ENCODE data around the gene TMCO2. TPM values are rescaled to one million over a fixed set of nuclear protein-coding genes. Genes with fewer than 3 reads are reported as not detected.

Gene TMCO2
- total RNA-seq, 1 experiment from 2014 or later: not detected

DNA sequence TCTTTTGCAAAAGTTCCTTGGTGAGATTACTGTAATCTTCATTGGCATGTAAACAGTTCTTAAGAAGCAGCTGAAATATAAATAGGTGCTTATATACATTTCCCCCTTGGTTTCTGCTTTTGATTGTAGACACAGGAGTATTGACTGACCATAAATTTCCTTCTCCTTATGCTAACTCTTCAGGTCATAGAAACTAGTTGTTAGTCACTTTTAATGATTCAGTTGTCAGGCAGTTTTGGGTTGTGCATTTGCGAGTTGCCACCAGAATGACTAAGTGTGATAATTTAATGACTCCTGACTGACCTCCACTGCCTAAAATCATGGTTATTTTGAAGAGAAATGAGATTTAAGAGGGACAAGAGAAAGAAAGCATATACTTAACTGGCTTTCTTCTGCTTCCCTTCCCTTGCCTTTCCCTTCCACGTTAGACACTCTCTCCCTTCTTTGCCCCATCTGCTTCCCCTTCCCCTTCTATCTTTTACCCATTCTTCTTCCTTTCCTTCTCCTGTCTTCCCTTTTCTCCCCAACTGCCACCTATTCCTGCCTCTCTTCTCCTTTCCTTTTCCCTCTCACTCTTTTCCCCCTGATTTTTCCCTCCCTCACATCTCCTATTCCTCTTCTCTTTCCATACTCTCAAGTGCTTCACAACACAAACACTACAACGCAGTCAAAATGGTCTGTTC, 22.6 kb downstream of the TMCO2 start:
- Histone ChIP-seq H3K27me3 (replicated peaks; ENCODE audit: insufficient read depth, low read depth, low read length, poor library complexity) (no peaks in the 10 kb centered on the region), H3K4me3 (ENCODE audit: low read depth, low read length, poor library complexity, severe bottlenecking) (no peak overlapping the region), H3K36me3 (ENCODE audit: insufficient read depth, low read length, poor library complexity, severe bottlenecking) (peaks cover 68% of the 10 kb centered on the region), H3K27ac (ENCODE audit: low read depth, low read length, poor library complexity, severe bottlenecking) (no peak overlapping the region), H3K4me1 (ENCODE audit: insufficient read depth, low read length, poor library complexity, severe bottlenecking) (no peaks in the 10 kb centered on the region), H3K9me3 (ENCODE audit: low read depth, low read length, poor library complexity, severe bottlenecking) (no peaks in the 10 kb centered on the region)
- CTCF ChIA-PET: no interaction called here
- POLR2A ChIA-PET (ENCODE audit: low non-redundant PET): no interaction called here
- DNase-seq (ENCODE audit: low spot score): no peak
- intact Hi-C loops (cut with micrococcal nuclease; ENCODE audit: unreplicated experiment): no loop called here
- no peak for TF ChIP-seq EZH2 (IDR thresholded peaks at IDR 0.05; ENCODE audit: borderline replicate concordance, low read depth, low read length, poor library complexity, severe bottlenecking)
- TF ChIP-seq, protein P1, sequence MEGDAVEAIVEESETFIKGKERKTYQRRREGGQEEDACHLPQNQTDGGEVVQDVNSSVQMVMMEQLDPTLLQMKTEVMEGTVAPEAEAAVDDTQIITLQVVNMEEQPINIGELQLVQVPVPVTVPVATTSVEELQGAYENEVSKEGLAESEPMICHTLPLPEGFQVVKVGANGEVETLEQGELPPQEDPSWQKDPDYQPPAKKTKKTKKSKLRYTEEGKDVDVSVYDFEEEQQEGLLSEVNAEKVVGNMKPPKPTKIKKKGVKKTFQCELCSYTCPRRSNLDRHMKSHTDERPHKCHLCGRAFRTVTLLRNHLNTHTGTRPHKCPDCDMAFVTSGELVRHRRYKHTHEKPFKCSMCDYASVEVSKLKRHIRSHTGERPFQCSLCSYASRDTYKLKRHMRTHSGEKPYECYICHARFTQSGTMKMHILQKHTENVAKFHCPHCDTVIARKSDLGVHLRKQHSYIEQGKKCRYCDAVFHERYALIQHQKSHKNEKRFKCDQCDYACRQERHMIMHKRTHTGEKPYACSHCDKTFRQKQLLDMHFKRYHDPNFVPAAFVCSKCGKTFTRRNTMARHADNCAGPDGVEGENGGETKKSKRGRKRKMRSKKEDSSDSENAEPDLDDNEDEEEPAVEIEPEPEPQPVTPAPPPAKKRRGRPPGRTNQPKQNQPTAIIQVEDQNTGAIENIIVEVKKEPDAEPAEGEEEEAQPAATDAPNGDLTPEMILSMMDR (conservative IDR thresholded peaks at IDR 0.05; ENCODE audit: low read depth, low read length): no peak
- BruUV-seq (replicated peaks): no TSS peak

DNA sequence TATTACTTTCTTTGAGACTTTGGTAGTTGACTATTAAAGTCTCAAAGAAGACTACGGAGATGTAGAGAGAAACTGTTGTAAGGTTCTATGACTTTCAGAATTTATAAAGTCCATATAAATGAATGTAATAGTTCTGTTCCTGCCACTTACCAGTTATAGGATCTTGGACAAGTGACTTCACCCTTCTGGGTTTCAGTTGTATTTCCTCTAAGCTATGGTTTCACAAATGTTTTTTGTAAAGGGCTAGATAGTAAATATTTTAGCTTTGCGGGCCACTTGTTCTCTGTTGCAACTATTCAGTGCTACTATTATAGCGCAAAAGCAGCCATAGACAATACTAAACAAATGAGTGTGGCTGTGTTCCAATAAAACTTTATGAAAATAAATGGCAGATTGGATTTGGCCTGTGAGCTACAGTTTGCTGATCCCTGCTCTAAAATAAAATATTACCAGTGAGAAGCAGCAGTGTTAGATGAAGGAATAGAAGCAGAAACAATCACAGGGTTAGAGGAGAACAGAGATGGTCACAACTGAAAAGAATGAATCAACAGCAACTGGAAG, 25.0 kb downstream of the TMCO2 start:
- CTCF ChIA-PET: no interaction called here
- H3K36me3 ChIP-seq (ENCODE audit: insufficient read depth, low read length, poor library complexity, severe bottlenecking): peaks cover 57% of the 10 kb centered on the region
- no peak overlapping the region for H3K4me3 ChIP-seq (ENCODE audit: low read depth, low read length, poor library complexity, severe bottlenecking)
- DNase-seq (ENCODE audit: low spot score): no peak
- H3K27ac ChIP-seq (ENCODE audit: low read depth, low read length, poor library complexity, severe bottlenecking): no peak overlapping the region
- no peaks in the 10 kb centered on the region for H3K4me1 ChIP-seq (ENCODE audit: insufficient read depth, low read length, poor library complexity, severe bottlenecking)
- intact Hi-C loops (cut with micrococcal nuclease; ENCODE audit: unreplicated experiment): no loop called here
- no TSS peak for BruUV-seq (replicated peaks)
- H3K9me3 ChIP-seq (ENCODE audit: low read depth, low read length, poor library complexity, severe bottlenecking): no peaks in the 10 kb centered on the region
- POLR2A ChIA-PET (ENCODE audit: low non-redundant PET): no interaction called here
- H3K27me3 ChIP-seq (replicated peaks; ENCODE audit: insufficient read depth, low read depth, low read length, poor library complexity): no peaks in the 10 kb centered on the region
- TF ChIP-seq, protein P1 (conservative IDR thresholded peaks at IDR 0.05; ENCODE audit: low read depth, low read length): no peak
- no peak for TF ChIP-seq EZH2 (IDR thresholded peaks at IDR 0.05; ENCODE audit: borderline replicate concordance, low read depth, low read length, poor library complexity, severe bottlenecking)

DNA sequence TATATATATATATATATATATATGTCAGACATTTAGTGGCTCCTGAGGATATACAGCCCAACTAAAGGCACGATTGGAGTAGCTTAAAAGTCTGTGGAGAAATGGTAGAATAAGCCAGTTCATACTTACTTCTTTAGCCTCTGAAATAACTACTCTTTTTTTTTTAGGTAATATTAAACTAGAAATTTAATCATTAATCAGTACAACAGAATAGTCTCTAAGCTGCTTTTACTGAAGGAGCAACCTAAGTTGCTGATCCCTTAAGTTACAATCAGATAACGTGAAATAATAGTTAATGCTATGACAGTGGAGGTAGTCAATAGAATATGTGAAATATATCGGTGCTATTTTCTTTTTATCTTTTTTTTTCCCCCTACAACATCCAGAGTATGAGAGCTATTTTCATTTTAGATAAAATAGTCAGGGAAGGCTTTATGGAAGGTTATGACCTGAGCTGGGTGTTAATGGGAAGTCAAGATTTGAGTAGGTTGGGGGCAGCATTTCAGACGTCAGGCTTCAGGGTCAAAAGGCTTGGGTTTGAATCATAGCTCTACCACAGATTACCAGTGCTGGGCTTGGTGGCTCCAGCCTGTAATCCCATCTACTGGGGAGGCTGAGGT, 25.9 kb downstream of the TMCO2 start:
- CTCF ChIA-PET: no interaction called here
- BruUV-seq (replicated peaks): no TSS peak

More for the DNA sequence above, 25.9 kb downstream of the TMCO2 start:
- POLR2A ChIA-PET (ENCODE audit: low non-redundant PET): no interaction called here
- no peaks in the 10 kb centered on the region for H3K4me1 ChIP-seq (ENCODE audit: insufficient read depth, low read length, poor library complexity, severe bottlenecking)
- no peak for TF ChIP-seq EZH2 (IDR thresholded peaks at IDR 0.05; ENCODE audit: borderline replicate concordance, low read depth, low read length, poor library complexity, severe bottlenecking)
- TF ChIP-seq, protein P1 (conservative IDR thresholded peaks at IDR 0.05; ENCODE audit: low read depth, low read length): no peak
- H3K36me3 ChIP-seq (ENCODE audit: insufficient read depth, low read length, poor library complexity, severe bottlenecking): peaks cover 47% of the 10 kb centered on the region
- no peak for DNase-seq (ENCODE audit: low spot score)
- H3K27me3 ChIP-seq (replicated peaks; ENCODE audit: insufficient read depth, low read depth, low read length, poor library complexity): no peaks in the 10 kb centered on the region
- no peaks in the 10 kb centered on the region for H3K9me3 ChIP-seq (ENCODE audit: low read depth, low read length, poor library complexity, severe bottlenecking)
- no peak overlapping the region for H3K4me3 ChIP-seq (ENCODE audit: low read depth, low read length, poor library complexity, severe bottlenecking)
- intact Hi-C loops (cut with micrococcal nuclease; ENCODE audit: unreplicated experiment): no loop called here
- no peak overlapping the region for H3K27ac ChIP-seq (ENCODE audit: low read depth, low read length, poor library complexity, severe bottlenecking)
